ENCODE results near the gene TTC3. TPM values are rescaled to one million over a fixed set of nuclear protein-coding genes. Genes with fewer than 3 reads are reported as not detected.

TTC3 gene
- total and polyA plus RNA-seq, 2 of the 13 experiments (the other 11 are each of a cell fraction or from before 2014, with no cell fraction given) = 55.7 to 108 TPM

DNA sequence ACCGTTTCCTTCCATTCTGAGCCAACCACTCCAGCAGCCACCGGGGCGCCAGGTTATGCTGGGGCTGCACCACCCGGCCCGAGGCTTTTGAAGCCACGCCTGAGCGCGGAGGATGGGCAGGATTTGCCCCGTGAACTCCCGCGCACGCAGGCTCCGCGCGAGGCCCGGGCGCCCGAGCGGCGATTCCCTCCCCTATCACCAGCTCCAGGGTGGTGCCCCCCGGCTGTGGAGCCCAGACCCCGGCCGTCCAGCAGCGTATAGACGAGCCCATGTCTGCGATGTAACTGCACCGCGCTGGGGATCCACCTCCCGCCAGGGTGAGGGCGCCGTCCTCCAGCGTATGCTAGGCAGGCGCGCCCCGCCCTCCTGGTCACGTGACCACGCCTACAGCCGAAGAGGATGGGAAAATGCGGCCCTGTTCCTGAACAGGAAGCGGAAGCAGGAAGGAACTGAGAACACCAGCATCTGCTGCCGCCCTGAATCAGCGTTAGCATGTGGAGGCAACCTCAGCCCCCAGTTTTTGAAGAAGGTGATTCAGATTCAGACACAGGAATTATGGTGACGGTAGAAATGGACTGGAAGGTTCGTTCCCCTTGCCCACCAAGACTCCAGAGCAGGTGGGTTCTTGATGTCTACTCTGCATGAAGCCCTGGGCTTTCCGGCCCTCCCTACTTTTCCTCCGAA, 148.1 kb downstream of the TTC3 start (continued):
- TF ChIP-seq, protein P1, sequence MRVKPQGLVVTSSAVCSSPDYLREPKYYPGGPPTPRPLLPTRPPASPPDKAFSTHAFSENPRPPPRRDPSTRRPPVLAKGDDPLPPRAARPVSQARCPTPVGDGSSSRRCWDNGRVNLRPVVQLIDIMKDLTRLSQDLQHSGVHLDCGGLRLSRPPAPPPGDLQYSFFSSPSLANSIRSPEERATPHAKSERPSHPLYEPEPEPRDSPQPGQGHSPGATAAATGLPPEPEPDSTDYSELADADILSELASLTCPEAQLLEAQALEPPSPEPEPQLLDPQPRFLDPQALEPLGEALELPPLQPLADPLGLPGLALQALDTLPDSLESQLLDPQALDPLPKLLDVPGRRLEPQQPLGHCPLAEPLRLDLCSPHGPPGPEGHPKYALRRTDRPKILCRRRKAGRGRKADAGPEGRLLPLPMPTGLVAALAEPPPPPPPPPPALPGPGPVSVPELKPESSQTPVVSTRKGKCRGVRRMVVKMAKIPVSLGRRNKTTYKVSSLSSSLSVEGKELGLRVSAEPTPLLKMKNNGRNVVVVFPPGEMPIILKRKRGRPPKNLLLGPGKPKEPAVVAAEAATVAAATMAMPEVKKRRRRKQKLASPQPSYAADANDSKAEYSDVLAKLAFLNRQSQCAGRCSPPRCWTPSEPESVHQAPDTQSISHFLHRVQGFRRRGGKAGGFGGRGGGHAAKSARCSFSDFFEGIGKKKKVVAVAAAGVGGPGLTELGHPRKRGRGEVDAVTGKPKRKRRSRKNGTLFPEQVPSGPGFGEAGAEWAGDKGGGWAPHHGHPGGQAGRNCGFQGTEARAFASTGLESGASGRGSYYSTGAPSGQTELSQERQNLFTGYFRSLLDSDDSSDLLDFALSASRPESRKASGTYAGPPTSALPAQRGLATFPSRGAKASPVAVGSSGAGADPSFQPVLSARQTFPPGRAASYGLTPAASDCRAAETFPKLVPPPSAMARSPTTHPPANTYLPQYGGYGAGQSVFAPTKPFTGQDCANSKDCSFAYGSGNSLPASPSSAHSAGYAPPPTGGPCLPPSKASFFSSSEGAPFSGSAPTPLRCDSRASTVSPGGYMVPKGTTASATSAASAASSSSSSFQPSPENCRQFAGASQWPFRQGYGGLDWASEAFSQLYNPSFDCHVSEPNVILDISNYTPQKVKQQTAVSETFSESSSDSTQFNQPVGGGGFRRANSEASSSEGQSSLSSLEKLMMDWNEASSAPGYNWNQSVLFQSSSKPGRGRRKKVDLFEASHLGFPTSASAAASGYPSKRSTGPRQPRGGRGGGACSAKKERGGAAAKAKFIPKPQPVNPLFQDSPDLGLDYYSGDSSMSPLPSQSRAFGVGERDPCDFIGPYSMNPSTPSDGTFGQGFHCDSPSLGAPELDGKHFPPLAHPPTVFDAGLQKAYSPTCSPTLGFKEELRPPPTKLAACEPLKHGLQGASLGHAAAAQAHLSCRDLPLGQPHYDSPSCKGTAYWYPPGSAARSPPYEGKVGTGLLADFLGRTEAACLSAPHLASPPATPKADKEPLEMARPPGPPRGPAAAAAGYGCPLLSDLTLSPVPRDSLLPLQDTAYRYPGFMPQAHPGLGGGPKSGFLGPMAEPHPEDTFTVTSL (CRISPR knock-in tag; IDR thresholded peaks at IDR 0.05; ENCODE audit: borderline replicate concordance) = 0 out of 2 replicates have a peak, but pooled peaks have one; percentile 4
- no peak for TF ChIP-seq ZNF260 (CRISPR knock-in tag; IDR thresholded peaks at IDR 0.05; ENCODE audit: borderline replicate concordance, low read depth)
- TF ChIP-seq, protein P2, sequence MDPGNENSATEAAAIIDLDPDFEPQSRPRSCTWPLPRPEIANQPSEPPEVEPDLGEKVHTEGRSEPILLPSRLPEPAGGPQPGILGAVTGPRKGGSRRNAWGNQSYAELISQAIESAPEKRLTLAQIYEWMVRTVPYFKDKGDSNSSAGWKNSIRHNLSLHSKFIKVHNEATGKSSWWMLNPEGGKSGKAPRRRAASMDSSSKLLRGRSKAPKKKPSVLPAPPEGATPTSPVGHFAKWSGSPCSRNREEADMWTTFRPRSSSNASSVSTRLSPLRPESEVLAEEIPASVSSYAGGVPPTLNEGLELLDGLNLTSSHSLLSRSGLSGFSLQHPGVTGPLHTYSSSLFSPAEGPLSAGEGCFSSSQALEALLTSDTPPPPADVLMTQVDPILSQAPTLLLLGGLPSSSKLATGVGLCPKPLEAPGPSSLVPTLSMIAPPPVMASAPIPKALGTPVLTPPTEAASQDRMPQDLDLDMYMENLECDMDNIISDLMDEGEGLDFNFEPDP (CRISPR knock-in tag; conservative IDR thresholded peaks at IDR 0.05) = no peak
- TF ChIP-seq, protein P3, sequence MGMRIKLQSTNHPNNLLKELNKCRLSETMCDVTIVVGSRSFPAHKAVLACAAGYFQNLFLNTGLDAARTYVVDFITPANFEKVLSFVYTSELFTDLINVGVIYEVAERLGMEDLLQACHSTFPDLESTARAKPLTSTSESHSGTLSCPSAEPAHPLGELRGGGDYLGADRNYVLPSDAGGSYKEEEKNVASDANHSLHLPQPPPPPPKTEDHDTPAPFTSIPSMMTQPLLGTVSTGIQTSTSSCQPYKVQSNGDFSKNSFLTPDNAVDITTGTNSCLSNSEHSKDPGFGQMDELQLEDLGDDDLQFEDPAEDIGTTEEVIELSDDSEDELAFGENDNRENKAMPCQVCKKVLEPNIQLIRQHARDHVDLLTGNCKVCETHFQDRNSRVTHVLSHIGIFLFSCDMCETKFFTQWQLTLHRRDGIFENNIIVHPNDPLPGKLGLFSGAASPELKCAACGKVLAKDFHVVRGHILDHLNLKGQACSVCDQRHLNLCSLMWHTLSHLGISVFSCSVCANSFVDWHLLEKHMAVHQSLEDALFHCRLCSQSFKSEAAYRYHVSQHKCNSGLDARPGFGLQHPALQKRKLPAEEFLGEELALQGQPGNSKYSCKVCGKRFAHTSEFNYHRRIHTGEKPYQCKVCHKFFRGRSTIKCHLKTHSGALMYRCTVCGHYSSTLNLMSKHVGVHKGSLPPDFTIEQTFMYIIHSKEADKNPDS (CRISPR knock-in tag; IDR thresholded peaks at IDR 0.05) = no peak
- peak; percentile 69; the same call in 1 of the 2 replicates for TF ChIP-seq MAF1 (CRISPR knock-in tag; IDR thresholded peaks at IDR 0.05; ENCODE audit: borderline replicate concordance)
- no peak for TF ChIP-seq ZXDC (CRISPR knock-in tag; IDR thresholded peaks at IDR 0.05)
- peak; percentile 80 for TF ChIP-seq ZNF607 (CRISPR knock-in tag; IDR thresholded peaks at IDR 0.05; ENCODE audit: borderline replicate concordance)
- TF ChIP-seq, protein P4, sequence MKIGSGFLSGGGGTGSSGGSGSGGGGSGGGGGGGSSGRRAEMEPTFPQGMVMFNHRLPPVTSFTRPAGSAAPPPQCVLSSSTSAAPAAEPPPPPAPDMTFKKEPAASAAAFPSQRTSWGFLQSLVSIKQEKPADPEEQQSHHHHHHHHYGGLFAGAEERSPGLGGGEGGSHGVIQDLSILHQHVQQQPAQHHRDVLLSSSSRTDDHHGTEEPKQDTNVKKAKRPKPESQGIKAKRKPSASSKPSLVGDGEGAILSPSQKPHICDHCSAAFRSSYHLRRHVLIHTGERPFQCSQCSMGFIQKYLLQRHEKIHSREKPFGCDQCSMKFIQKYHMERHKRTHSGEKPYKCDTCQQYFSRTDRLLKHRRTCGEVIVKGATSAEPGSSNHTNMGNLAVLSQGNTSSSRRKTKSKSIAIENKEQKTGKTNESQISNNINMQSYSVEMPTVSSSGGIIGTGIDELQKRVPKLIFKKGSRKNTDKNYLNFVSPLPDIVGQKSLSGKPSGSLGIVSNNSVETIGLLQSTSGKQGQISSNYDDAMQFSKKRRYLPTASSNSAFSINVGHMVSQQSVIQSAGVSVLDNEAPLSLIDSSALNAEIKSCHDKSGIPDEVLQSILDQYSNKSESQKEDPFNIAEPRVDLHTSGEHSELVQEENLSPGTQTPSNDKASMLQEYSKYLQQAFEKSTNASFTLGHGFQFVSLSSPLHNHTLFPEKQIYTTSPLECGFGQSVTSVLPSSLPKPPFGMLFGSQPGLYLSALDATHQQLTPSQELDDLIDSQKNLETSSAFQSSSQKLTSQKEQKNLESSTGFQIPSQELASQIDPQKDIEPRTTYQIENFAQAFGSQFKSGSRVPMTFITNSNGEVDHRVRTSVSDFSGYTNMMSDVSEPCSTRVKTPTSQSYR (CRISPR knock-in tag; IDR thresholded peaks at IDR 0.05; ENCODE audit: borderline replicate concordance) = peak; percentile 29; the same call in 1 of the 2 replicates
- TF ChIP-seq, protein P5, sequence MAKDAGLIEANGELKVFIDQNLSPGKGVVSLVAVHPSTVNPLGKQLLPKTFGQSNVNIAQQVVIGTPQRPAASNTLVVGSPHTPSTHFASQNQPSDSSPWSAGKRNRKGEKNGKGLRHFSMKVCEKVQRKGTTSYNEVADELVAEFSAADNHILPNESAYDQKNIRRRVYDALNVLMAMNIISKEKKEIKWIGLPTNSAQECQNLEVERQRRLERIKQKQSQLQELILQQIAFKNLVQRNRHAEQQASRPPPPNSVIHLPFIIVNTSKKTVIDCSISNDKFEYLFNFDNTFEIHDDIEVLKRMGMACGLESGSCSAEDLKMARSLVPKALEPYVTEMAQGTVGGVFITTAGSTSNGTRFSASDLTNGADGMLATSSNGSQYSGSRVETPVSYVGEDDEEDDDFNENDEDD (CRISPR knock-in tag; IDR thresholded peaks at IDR 0.05; ENCODE audit: borderline replicate concordance) = peak; percentile 92
- no peak for TF ChIP-seq SRSF9 (IDR thresholded peaks at IDR 0.05; ENCODE audit: borderline replicate concordance, insufficient read depth, low read depth, low read length, poor library complexity, severe bottlenecking)

Measured in HepG2 (cell line).